ENCODE measurements around the gene ETFA. TPM values are rescaled to one million over a fixed set of nuclear protein-coding genes. Genes with fewer than 3 reads are reported as not detected.

ETFA gene
- total RNA-seq, 2 experiments from 2014 or later: 84.8 to 146 TPM

DNA sequence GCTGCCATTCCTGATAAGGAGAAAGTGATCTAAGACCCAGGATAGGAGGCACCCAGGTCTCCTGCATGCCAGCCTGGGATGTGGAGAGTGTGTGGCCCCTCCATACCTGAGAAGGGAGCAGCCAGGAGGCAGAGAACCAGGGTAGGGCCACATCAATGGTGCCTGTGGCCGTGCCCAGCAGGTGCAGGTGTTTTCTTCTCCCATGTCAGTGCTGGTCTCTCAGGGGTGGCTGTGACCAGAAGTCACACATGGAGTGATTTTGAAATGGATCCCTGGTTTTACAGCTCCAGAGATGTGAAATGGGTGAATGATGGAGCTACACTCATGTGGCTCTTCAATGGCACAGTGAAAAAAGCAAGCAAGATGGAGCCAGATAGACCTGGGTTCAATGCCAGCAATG lies 22.0 kb upstream of the ETFA start:
- Histone ChIP-seq H3K27ac (ENCODE audit: low read depth, low read length, poor library complexity, severe bottlenecking) (no peak overlapping the region), H3K4me3 (ENCODE audit: low read depth, low read length, poor library complexity, severe bottlenecking) (no peak overlapping the region), H3K36me3 (ENCODE audit: insufficient read depth, low read length) (no peaks in the 10 kb centered on the region), H3K9me2 (ENCODE audit: insufficient read depth, low read length) (no peaks in the 10 kb centered on the region), H3K9me3 (ENCODE audit: low read length) (no peaks in the 10 kb centered on the region), H4K20me1 (ENCODE audit: insufficient read depth, low read length) (no peaks in the 10 kb centered on the region), H3K79me2 (ENCODE audit: insufficient read depth, low read depth, low read length) (peaks cover 10% of the 10 kb centered on the region; the same call in 1 of the 2 replicates), H3K4me2 (ENCODE audit: low read length) (no peak overlapping the region), H3K4me1 (ENCODE audit: insufficient read depth, low read length, poor library complexity, severe bottlenecking) (peaks cover 22% of the 10 kb centered on the region), H2AFZ (ENCODE audit: low read length) (no peak overlapping the region)
- DNase-seq (ENCODE audit: low spot score): no peak
- intact Hi-C loops (cut with micrococcal nuclease; ENCODE audit: unreplicated experiment): loop anchor here (5.0 kb wide), 1 partner anchor 96 kb away; no protein-coding TSS in a partner anchor
- POLR2A ChIA-PET: no interaction called here
- BruUV-seq (replicated peaks): no TSS peak
- TF ChIP-seq, protein P1, sequence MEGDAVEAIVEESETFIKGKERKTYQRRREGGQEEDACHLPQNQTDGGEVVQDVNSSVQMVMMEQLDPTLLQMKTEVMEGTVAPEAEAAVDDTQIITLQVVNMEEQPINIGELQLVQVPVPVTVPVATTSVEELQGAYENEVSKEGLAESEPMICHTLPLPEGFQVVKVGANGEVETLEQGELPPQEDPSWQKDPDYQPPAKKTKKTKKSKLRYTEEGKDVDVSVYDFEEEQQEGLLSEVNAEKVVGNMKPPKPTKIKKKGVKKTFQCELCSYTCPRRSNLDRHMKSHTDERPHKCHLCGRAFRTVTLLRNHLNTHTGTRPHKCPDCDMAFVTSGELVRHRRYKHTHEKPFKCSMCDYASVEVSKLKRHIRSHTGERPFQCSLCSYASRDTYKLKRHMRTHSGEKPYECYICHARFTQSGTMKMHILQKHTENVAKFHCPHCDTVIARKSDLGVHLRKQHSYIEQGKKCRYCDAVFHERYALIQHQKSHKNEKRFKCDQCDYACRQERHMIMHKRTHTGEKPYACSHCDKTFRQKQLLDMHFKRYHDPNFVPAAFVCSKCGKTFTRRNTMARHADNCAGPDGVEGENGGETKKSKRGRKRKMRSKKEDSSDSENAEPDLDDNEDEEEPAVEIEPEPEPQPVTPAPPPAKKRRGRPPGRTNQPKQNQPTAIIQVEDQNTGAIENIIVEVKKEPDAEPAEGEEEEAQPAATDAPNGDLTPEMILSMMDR (conservative IDR thresholded peaks at IDR 0.05; ENCODE audit: low read length): no peak
- TF ChIP-seq EZH2phosphoT487 (IDR thresholded peaks at IDR 0.05; ENCODE audit: borderline replicate concordance, low read depth, low read length): no peak
- CTCF ChIA-PET (ENCODE audit: unreplicated experiment): no interaction called here

DNA sequence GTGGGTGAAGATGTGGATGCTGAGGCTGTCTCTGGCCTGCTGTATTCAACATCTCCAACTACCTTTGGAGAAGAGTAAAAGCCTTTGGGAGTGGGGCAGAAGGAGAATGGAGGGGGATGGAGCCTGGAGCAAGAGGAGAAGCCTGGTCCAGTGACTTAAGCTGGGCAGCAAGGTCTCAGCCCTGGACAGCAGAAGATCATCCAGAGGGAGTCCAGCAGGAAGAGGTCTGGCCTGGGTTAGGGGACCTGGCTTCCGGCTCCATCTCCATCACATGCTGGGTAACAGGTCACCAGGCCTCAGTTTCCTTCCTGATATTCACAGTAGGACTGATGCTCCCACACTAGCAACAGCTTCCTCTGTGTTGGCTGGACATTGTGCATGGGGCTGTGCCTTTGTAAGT lies 21.5 kb upstream of the ETFA start:
- H3K27ac ChIP-seq (ENCODE audit: low read depth, low read length, poor library complexity, severe bottlenecking): no peak overlapping the region
- DNase-seq (ENCODE audit: low spot score): no peak
- TF ChIP-seq, protein P1 (conservative IDR thresholded peaks at IDR 0.05; ENCODE audit: low read length): no peak
- no peak for TF ChIP-seq EZH2phosphoT487 (IDR thresholded peaks at IDR 0.05; ENCODE audit: borderline replicate concordance, low read depth, low read length)
- H3K4me3 ChIP-seq (ENCODE audit: low read depth, low read length, poor library complexity, severe bottlenecking): no peak overlapping the region
- peaks cover 10% of the 10 kb centered on the region; the same call in 1 of the 2 replicates for H3K79me2 ChIP-seq (ENCODE audit: insufficient read depth, low read depth, low read length)
- H2AFZ ChIP-seq (ENCODE audit: low read length): no peak overlapping the region
- H3K4me2 ChIP-seq (ENCODE audit: low read length): no peak overlapping the region
- no peaks in the 10 kb centered on the region for H3K36me3 ChIP-seq (ENCODE audit: insufficient read depth, low read length)
- intact Hi-C loops (cut with micrococcal nuclease; ENCODE audit: unreplicated experiment): loop anchor here (5.0 kb wide), 1 partner anchor 95 kb away; no protein-coding TSS in a partner anchor
- no peaks in the 10 kb centered on the region for H3K9me3 ChIP-seq (ENCODE audit: low read length)
- POLR2A ChIA-PET: no interaction called here
- CTCF ChIA-PET (ENCODE audit: unreplicated experiment): no interaction called here
- H3K4me1 ChIP-seq (ENCODE audit: insufficient read depth, low read length, poor library complexity, severe bottlenecking): peaks cover 18% of the 10 kb centered on the region
- H3K9me2 ChIP-seq (ENCODE audit: insufficient read depth, low read length): no peaks in the 10 kb centered on the region
- no peaks in the 10 kb centered on the region for H4K20me1 ChIP-seq (ENCODE audit: insufficient read depth, low read length)
- BruUV-seq (replicated peaks): no TSS peak

DNA sequence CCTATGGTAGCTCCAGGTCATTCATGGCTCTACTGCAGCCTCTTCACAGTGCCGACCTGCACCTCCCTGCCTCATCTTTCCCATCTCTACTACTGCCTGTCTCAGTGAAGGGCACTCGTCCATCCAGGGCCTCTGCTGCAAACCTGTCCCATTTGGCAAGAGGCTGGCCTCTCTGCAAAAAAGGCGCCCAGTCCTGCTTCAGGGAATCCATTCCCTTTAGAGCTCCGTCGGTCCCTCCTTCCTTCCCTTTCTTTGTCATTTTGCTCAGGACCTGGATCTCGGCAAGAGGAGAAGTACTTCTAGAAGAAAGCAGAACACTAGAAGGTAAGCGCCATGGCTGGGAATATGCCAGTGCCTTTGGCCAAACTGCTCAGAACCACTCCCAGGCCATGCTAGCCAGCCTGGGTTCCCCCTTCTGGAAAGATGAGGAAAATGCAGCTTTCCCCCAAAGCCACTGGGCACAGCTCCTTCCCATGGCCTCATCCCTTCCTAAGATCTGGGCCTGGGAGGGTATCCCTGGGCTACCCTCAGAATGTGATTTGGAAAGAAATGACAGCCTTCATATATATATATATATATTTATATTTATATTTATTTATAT lies 18.9 kb upstream of the ETFA start:
- peaks cover 7% of the 10 kb centered on the region for H3K4me1 ChIP-seq (ENCODE audit: insufficient read depth, low read length, poor library complexity, severe bottlenecking)
- BruUV-seq (replicated peaks): no TSS peak
- H3K27ac ChIP-seq (ENCODE audit: low read depth, low read length, poor library complexity, severe bottlenecking): no peak overlapping the region
- TF ChIP-seq, protein P1 (conservative IDR thresholded peaks at IDR 0.05; ENCODE audit: low read length): peak; percentile 49
- TF ChIP-seq EZH2phosphoT487 (IDR thresholded peaks at IDR 0.05; ENCODE audit: borderline replicate concordance, low read depth, low read length): no peak
- H2AFZ ChIP-seq (ENCODE audit: low read length): no peak overlapping the region
- no peak for DNase-seq (ENCODE audit: low spot score)
- no peaks in the 10 kb centered on the region for H4K20me1 ChIP-seq (ENCODE audit: insufficient read depth, low read length)
- no peaks in the 10 kb centered on the region for H3K36me3 ChIP-seq (ENCODE audit: insufficient read depth, low read length)
- ChIA-PET CTCF (ENCODE audit: unreplicated experiment) (interaction anchor here (0.6 kb wide), 1 partner anchor 538 kb away, joined by 4 read pairs; no protein-coding TSS in a partner anchor), POLR2A (no interaction called here)
- no peak overlapping the region for H3K4me3 ChIP-seq (ENCODE audit: low read depth, low read length, poor library complexity, severe bottlenecking)
- no peaks in the 10 kb centered on the region for H3K79me2 ChIP-seq (ENCODE audit: insufficient read depth, low read depth, low read length)
- no peaks in the 10 kb centered on the region for H3K9me2 ChIP-seq (ENCODE audit: insufficient read depth, low read length)
- no peak overlapping the region for H3K4me2 ChIP-seq (ENCODE audit: low read length)
- intact Hi-C loops (cut with micrococcal nuclease; ENCODE audit: unreplicated experiment): loop anchor here (5.0 kb wide), 1 partner anchor 93 kb away; no protein-coding TSS in a partner anchor
- no peaks in the 10 kb centered on the region for H3K9me3 ChIP-seq (ENCODE audit: low read length)

Measured in OCI-LY7 (cell line).